Neural cell (in vitro differentiated cells): ENCODE results near the gene PIK3R6.

Source experiments
- EP300 ChIP-seq: fragments of 450-650 bp; conservative IDR thresholded peaks from 2 replicates; pipeline ENCODE4 v1.6.1; 2014; ENCODE audit warnings: antibody characterized with exemption, mild to moderate bottlenecking, moderate library complexity; ENCODE audit not compliant: poor library complexity, severe bottlenecking
- EZH2 ChIP-seq: fragments of 200-600, 300-800 bp; shearing (Covaris generic), sonication (generic); IDR thresholded peaks from 2 replicates; pipeline ENCODE4 v1.6.1; 2014; ENCODE audit warnings: antibody characterized with exemption, low read length, borderline replicate concordance, mild to moderate bottlenecking; ENCODE audit not compliant: insufficient read depth, poor library complexity, severe bottlenecking
- POLR2AphosphoS5 ChIP-seq: IDR thresholded peaks from 2 replicates; pipeline ENCODE4 v1.6.1; 2012
- RAD21 ChIP-seq: fragments of 450-650 bp; conservative IDR thresholded peaks from 2 replicates; pipeline ENCODE4 v1.6.1; 2014; ENCODE audit warnings: antibody characterized with exemption, mild to moderate bottlenecking, moderate library complexity
- SMC3 ChIP-seq: fragments of 450-650 bp; conservative IDR thresholded peaks from 2 replicates; pipeline ENCODE4 v1.6.1; 2014; ENCODE audit warnings: antibody characterized with exemption, mild to moderate bottlenecking, moderate library complexity; ENCODE audit not compliant: poor library complexity
- TAF1 ChIP-seq: IDR thresholded peaks from 2 replicates; pipeline ENCODE4 v1.6.1; 2012; ENCODE audit warnings: low read depth
- TF ChIP-seq, protein P1 (sequence below): fragments of 450-650 bp; IDR thresholded peaks from 2 replicates; pipeline ENCODE4 v1.5.1; 2014; ENCODE audit warnings: antibody characterized with exemption, mild to moderate bottlenecking, moderate library complexity; ENCODE audit not compliant: poor library complexity, severe bottlenecking
- TF ChIP-seq, protein P2 (sequence below): IDR thresholded peaks from 2 replicates; pipeline ENCODE4 v1.6.1; 2012; ENCODE audit warnings: borderline replicate concordance

- TF ChIP-seq, protein P1, sequence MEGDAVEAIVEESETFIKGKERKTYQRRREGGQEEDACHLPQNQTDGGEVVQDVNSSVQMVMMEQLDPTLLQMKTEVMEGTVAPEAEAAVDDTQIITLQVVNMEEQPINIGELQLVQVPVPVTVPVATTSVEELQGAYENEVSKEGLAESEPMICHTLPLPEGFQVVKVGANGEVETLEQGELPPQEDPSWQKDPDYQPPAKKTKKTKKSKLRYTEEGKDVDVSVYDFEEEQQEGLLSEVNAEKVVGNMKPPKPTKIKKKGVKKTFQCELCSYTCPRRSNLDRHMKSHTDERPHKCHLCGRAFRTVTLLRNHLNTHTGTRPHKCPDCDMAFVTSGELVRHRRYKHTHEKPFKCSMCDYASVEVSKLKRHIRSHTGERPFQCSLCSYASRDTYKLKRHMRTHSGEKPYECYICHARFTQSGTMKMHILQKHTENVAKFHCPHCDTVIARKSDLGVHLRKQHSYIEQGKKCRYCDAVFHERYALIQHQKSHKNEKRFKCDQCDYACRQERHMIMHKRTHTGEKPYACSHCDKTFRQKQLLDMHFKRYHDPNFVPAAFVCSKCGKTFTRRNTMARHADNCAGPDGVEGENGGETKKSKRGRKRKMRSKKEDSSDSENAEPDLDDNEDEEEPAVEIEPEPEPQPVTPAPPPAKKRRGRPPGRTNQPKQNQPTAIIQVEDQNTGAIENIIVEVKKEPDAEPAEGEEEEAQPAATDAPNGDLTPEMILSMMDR: no peak
- TF ChIP-seq TAF1 (no peak), SMC3 (no peak), EP300 (no peak), EZH2 (no peak), POLR2AphosphoS5 (no peak), RAD21 (no peak)
- TF ChIP-seq, protein P2, sequence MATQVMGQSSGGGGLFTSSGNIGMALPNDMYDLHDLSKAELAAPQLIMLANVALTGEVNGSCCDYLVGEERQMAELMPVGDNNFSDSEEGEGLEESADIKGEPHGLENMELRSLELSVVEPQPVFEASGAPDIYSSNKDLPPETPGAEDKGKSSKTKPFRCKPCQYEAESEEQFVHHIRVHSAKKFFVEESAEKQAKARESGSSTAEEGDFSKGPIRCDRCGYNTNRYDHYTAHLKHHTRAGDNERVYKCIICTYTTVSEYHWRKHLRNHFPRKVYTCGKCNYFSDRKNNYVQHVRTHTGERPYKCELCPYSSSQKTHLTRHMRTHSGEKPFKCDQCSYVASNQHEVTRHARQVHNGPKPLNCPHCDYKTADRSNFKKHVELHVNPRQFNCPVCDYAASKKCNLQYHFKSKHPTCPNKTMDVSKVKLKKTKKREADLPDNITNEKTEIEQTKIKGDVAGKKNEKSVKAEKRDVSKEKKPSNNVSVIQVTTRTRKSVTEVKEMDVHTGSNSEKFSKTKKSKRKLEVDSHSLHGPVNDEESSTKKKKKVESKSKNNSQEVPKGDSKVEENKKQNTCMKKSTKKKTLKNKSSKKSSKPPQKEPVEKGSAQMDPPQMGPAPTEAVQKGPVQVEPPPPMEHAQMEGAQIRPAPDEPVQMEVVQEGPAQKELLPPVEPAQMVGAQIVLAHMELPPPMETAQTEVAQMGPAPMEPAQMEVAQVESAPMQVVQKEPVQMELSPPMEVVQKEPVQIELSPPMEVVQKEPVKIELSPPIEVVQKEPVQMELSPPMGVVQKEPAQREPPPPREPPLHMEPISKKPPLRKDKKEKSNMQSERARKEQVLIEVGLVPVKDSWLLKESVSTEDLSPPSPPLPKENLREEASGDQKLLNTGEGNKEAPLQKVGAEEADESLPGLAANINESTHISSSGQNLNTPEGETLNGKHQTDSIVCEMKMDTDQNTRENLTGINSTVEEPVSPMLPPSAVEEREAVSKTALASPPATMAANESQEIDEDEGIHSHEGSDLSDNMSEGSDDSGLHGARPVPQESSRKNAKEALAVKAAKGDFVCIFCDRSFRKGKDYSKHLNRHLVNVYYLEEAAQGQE: no peak
Observed at GRCh38 chr17:8856869-8857575, 10.5 kb downstream of the PIK3R6 start.
